ENCODE measurements around the gene WDR70. TPM values are rescaled to one million over a fixed set of nuclear protein-coding genes. Genes with fewer than 3 reads are reported as not detected.
A peak's percentile ranks its signal among the peaks of the same experiment; 100 is the strongest.
"Not testable (repeated sequence)": the region's sequence is repeated elsewhere in the genome, so short reads cannot be mapped to it uniquely, and the experiment has no call there.

Gene WDR70
- total RNA-seq, 1 experiment from 2014 or later: 26.5 TPM

DNA sequence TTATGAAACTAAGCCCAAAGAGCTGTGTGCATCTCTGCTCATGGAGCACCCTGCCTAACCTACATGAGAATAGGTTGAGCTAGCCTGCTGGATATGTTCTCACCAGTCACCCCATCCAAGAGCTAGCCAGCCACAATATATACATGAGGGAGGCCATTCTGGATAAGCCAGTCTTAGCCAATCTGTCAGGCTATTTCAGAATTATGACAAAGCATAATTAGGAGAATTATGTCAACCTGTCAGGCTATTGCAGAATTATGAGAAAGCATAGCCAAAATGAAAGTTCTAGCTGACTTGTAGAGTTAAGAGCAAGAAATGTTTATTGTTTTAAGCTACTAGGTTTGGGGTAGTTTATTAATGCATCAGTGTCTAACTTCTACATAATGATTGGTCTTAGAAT lies 189.8 kb downstream of the WDR70 start:
- no peak for DNase-seq (ENCODE audit: low read depth)

DNA sequence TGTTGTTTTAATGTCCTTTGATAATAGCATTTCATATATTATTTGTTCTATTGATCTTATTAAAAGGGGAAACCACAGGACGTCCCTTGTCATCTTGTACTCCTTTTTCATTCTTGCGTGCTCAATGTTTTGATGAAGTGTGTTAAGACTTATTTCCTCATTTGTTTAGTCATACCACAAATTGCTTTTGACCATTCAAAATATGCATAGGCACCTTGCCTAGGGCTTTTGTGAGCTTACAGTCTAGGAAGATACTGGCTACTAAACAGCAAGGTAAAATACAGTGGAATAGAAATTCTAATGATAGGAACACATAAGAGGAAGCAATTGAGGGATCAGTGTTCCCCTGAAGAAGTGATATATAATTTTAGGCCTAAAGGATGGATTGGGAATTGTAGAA lies 190.3 kb downstream of the WDR70 start:
- DNase-seq (ENCODE audit: low read depth): no peak

DNA sequence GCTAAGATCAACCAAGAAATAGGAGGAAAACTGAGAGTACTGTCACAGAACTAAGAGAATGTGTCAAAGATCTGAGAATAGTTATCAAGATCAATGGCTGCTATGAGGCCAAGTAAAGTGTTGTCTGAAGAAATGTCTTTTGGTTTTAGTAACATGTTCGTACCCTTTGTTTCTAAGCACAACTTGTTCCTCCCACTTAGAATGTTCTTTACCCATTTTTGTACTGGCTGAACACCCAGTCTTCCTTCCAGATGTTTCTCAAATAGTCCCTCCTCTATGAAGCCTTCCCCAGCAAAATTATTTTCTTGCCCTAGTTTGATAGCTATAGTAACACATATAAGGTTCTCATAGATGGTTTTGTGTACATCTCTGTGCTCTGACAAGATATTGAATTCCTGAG lies 191.5 kb downstream of the WDR70 start:
- DNase-seq (ENCODE audit: low read depth): no peak

DNA sequence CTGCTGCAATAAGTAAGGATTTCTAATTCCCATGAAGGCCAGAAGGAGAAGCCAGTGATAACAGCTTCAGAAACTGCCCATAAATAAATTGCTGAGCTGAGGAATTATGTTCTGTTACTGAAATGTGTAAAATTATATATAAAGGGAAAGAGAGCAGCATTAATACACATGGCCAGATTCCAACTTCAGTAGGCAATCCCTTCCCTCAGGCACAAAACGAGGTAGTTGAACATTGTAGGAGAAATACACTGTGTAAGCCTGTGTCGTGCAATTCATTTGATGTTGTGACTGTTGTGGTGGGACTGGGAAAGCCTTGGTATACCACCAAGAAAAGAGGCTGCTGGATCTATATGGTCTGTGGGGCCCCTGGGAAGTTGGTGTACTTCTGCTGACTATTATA lies 192.9 kb downstream of the WDR70 start:
- no peak for DNase-seq (ENCODE audit: low read depth)

DNA sequence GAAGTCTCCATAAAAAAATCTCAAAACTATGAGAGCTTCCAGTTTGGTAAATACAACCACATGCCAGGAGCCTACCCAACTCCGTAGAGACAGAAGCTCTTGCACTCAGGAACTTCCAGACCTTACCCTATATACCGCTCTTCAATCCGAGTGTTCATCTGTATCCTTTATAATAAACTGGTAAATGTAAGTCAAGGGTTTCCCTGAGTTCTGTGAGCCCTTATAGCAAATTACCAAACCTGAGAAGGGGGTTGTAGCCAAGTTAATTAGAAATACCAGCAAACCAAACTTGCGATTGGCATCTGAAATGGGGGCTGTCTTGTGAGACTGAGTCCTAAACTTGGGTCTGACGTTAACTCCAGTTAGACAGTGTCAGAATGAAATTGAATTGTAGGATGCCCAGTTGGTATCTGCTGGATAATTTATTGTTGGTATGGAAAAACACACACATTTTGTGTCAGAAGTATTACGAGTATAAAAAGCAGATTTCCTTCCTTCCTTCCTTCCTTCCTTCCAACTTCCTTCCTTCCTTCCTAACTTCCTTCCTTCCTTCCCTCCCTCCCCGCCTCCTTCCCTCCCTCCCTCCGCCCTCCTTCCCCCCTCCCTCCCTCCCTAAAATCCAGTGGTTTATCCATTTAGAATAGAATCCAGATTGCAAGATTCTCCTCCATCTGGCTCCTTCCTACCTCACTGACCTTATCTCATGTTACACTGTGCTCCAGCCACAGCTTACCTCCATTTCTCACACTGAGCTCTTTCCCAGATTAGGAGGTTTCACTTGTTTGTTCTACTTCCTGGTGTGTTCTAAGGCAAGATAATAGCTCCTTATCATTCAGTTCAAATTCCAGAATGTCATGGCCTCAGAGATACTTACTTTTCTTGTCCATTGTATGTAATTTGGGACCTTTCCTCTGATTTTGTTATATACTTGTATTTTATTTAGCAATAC lies 196.7 kb downstream of the WDR70 start:
- DNase-seq (ENCODE audit: low read depth): no peak

DNA sequence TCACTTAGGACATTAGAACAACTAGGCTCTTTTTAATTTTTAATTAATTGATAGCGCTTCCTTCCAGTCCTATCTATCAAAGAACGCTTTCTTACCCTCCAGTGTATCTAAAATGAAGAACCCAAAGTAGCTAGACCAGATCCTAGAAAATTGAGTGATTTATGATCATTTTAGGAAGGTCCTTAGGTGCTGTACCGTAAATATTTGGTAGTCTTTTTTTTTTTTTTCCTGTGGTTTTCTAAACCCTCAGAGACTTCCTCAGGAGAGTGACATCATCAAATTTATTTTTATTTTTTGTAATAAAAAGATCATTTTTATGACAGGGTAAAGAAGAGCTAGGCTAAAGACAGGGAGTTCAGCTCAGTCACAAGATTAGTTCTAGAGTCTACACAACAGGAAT lies 197.4 kb downstream of the WDR70 start:
- no peak for DNase-seq (ENCODE audit: low read depth)

DNA sequence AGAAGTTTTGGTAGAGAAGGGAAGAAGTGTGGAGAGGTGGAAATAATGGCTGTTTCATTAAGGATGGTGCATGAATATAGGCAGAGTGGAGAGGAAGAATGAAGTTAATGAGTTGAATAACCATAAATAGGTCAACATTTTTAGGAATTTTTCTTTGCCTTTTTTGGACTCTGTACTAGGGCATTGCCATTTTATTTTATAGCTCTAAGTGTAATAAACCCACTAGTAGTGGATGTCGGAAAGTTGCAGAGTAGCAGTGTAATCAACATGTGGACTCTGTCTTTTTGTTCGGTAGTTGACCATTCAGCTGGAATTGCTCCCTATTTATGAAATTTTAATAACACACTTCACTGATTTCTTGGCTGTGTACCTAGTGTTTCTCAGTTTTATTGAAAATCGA lies 199.1 kb downstream of the WDR70 start:
- no peak for DNase-seq (ENCODE audit: low read depth)

DNA sequence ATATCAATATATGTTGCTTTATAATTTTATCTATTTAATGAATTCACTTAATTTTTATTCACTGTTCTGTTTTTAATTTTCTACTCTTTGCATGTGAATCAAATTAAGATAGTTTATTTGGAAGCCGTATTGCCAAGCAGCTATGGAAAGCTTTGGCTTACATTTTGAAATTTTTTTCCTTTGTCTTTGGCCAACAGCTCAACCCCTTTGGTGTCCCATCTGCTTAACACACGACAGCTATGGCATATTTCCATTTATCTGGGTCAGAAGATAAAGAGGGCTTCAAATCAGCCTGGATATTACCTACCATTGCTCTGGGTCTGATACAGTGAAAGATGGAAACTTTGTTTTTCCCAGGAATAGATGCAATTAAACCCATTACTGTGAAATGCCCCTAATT lies 201.0 kb downstream of the WDR70 start:
- no peak for DNase-seq (ENCODE audit: low read depth)

DNA sequence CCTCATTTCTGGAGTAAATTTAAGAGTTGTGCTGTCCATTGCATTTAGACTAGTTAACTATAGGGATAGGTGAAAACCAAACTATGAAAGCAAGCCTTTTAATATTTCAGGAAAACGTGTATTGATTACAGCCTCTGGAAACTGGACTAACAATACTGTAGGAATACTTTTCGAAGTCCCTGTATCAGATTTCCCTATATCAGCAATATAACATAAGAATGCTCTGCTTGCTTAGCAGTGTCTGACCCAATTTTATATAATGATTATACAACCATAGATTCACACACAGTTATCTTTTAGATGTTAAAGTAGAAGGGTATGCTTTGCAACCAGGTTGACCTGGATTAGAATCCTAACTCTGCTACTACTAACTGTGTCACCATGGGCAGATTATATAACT lies 203.1 kb downstream of the WDR70 start:
- DNase-seq (ENCODE audit: low read depth): no peak

DNA sequence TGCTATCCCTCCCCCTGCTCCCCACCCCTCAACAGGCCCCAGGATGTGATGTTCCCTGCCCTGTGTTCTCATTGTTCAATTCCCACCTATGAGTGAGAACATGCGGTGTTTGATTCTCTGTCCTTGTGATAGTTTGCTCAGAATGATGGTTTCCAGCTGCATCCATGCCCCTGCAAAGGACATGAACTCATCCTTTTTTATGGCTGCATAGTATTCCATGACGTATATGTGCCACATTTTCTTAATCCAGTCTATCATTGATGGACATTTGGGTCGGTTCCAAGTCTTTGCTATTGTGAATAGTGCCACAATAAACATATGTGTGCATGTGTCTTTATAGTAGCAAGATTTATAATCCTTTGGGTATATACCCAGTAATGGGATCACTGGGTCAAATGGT lies 214.2 kb downstream of the WDR70 start:
- DNase-seq (ENCODE audit: low read depth): not testable (repeated sequence)

DNA sequence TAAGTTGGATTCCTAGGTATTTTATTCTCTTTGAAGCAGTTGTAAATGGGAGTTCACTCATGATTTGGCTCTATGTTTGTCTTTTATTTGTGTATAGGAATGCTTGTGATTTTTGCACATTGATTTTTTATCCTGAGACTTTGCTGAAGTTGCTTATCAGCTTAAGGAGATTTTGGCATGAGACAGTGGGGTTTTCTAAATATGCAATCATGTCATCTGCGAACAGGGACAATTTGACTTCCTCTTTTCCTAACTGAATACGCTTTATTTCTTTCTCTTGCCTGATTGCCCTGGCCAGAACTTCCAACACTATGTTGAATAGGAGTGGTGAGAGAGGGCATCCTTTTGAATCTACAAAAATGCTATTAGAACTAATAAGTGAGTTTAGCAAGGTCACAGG lies 215.7 kb downstream of the WDR70 start:
- not testable (repeated sequence) for DNase-seq (ENCODE audit: low read depth)

DNA sequence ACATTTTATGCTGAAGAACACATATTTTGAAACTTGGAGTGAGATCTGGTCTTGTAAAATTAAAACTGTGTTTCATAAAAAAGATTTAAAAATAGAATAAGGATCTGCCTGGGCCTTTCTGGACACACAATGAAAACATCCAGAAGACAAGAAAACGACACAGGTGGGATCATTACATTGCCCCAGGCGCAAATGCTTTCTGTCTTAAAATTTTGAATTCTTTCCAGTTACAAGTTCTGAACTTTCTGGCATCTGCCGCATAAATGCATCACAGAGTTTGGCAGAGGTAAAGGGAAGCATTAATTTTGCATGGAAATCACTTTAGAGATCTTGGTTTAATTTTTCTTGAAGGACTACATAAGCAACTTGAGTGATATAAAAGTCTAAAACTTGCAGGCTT lies 219.6 kb downstream of the WDR70 start:
- DNase-seq (ENCODE audit: low read depth): no peak

DNA sequence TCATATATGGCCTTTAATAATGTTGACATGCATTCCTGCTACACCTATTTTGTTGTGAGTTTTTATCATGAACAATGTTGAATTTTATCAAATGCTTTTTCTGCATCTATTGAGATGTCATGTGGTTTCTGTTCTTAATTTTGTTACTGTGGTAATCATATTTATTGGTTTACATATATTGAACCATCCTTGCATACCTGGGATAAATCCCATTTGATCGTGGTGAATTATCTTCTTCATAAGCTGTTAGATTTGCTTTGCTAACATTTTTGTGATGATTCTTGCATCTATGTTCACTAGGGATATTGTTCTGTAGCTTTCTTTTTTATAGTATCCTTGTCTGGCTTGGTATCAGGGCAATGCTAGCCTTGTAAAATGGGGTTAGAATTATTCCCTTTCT lies 222.0 kb downstream of the WDR70 start:
- no peak for DNase-seq (ENCODE audit: low read depth)

DNA sequence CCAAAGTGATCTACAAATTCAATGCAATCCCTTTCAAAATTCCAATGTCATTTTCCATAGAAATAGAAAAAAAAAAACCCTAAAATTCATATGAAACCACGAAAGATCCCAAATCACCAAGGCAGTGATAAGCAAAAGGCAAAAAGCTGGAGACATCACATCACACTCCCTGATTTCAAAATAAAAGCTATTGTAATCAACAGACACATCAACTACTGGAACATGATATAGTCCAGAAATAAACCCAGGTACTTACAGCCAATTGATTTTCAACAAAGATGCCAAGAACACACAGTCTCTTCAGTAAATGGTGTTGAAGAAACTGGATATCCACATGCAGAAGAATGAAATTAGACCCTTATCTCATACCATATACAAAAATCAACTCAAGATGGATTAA lies 224.0 kb downstream of the WDR70 start:
- no peak for DNase-seq (ENCODE audit: low read depth)

DNA sequence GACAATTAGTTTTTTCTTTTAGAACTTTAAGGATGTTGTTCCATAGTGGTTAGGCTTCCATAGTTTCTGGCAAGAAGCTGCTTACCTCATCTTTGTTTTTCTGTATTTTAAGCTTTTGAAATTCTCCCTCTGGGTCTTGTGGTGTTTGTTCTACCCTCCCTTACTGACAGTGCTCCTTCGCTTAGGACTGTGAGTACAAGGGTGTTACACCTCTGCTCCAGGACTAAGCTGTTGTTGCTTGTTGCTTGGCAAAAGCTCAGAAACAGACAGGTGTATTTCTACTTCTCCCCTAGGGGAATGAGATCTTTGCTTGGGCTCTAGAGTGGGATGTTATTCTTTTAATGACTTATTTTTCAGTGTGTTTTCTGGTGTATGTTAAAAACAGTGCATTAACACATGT lies 225.2 kb downstream of the WDR70 start:
- DNase-seq (ENCODE audit: low read depth): no peak

DNA sequence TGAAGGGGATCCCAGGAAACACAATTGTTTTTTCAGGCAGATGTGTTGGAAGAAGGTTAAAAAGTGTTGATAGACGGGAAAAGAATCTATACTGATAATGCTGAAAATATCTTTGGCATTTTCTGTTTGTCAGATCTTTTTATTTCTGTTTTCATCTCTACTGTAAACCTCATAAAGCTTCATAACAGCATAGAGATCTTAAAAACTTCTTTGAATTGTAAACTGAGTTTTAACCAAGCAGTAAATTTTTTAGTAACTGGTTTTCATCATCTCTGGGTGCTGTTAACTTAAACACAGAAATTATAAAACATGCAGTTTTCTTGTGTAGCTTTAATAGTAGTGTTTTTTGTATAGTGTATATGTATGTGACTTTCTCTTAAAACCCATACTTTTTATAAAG lies 227.0 kb downstream of the WDR70 start:
- DNase-seq (ENCODE audit: low read depth): no peak

DNA sequence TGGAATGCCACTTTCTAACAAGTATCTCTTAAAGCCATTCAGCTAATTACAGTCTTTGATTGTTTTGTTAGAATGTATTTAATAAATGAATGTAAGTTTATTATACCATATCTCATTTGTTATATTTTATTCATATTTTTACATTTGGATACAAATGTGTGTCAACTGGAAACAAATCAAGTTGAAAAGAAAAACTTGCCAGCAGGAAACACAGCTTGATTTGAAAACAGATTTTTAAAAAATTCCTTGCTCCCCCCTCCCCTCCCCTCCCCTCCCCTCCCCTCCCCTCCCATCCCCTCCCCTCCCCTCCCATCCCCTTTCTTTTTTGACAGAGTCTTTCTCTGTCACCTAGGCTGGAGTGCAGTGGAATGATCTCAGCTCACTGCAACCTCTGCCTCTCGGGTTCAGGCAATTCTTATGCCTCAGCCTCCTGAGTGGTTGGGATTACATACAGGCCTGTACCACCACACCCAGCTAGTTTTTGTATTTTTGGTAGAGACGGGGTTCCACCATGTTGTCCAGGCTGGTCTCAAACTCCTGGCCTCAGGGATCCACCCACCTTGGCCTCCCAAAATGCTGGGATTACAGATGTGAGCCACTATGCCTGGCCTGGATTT lies 227.6 kb downstream of the WDR70 start:
- no peak for DNase-seq (ENCODE audit: low read depth)

DNA sequence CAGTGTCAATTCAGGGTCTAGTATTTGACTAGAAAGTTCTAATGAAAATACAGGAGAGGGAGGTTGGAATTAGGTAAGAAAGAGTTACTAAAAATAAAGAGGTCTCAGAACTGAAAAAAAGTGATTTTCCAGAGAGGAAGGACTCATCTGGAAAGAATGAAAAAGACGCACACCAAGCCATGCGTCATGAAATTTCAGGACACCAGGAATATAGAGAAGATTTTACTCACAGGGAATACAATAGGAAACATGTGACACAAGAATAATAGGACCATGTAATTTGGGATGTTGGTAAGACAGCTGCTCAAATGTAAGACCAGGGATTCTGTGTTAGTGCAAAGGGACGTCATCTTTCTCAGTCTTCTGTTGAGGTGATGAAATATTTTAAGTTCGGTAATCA lies 236.1 kb downstream of the WDR70 start:
- peak; percentile 97 for DNase-seq (ENCODE audit: low read depth)

DNA sequence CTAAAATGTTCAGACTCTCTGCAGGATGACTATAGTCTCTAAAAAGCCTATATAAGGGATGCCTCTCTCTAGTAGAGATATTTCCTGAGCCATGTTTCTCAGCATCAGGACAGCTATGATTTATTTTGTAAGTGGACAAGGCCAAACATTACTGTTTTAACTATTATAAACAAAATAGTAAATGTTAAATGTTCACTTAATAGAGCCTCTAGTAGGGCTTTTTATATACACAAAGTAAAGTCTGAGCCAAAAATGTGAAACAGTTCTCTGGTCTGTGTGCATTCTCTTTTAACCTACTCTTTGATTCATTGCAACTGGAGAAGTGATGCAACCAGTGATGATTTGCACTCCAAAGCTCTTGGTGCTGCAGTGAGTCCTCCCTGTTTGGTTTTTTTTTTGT lies 240.2 kb downstream of the WDR70 start:
- peak; percentile 50 for DNase-seq (ENCODE audit: low read depth)

DNA sequence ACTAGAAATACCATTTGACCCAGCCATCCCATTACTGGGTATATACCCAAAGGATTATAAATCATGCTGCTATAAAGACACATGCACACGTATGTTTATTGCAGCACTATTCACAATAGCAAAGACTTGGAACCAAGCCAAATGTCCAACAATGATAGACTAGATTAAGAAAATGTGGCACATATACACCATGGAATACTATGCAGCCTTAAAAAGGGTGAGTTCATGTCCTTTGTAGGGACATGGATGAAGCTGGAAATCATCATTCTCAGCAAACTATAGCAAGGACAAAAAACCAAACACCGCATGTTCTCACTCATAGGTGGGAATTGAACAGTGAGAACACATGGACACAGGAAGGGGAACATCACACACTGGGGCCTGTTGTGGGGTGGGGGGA lies 243.2 kb downstream of the WDR70 start:
- not testable (repeated sequence) for DNase-seq (ENCODE audit: low read depth)

DNA sequence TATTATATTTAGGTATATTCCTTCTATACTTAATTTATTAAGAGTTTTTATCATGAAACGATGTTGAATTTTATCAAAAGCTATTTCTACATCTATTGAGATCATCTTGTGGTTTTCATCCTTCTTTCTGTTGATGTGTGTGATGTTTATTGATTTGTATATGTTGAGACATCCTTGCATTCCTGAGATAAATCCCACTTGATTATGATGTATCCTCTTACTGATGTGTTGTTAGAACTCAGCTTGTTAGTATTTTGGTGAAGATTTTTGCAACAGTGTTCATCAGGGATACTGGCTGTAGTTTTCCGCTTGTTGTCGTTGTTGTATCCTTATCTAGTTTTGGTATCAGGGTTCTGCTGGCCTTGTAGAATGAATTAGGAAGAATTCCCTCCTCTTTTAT lies 247.1 kb downstream of the WDR70 start:
- no peak for DNase-seq (ENCODE audit: low read depth)

DNA sequence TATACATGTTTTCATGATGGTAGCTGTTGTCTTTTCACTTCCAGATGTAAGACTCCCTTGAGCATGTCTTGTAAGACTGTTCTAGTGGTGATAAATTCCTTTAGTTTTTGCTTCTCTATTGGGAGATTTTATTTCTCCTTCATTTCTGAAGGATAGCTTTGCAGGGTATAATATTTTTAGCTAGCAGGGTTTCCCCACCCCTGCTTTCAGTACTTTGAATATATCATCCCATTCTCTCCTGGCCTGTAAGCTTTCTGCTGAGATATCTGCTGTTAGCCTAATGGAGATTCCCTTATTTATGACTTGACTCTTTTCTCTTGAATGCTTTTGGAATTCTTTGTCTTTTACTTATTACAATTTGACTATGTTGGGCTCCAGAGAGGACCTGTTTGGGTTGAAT lies 249.8 kb downstream of the WDR70 start:
- DNase-seq (ENCODE audit: low read depth): no peak

DNA sequence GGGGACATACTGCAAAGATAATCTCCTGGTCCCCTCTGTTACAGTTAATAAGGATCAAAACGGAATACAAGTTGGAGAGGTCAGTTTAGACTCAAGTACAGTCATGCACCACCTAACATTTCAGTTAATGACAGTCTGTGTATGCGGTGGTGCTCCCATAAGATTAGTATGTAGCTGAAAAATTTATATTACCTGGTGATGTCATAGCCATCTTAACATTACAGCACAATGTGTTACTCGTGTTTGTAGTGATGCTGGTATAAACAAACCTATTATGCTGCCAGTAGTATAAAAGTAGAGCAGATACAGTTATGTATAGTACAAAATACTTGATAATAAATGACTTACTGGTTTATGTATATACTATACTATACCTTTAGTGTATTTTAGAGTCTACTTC lies 252.8 kb downstream of the WDR70 start:
- DNase-seq (ENCODE audit: low read depth): no peak
